GM19239 (cell line): ENCODE measurements around the gene RPRD1B.

Experiments used
- DNase-seq: peaks from one replicate; pipeline ENCODE4 v3.0.0; 2011; ENCODE audit warnings: low spot score; ENCODE audit not compliant: insufficient read length
- FAIRE-seq: peaks from 2 replicates; lab custom pipeline; 2011; peaks lifted over from hg19 to GRCh38; lab: Jason Lieb, UNC

The RPRD1B gene

GRCh38 chr20:38033330-38034107 lies at the start of gene RPRD1B, which contains the start of gene TTI1:
Gene RPRD1B, plus strand, starts transcription at chr20:38033746. Its CDS starts 202 bp downstream, at chr20:38033948.
Gene TTI1, minus strand, starts transcription at chr20:38033456. Its CDS starts 19,640 bp downstream, at chr20:38013816.
- FAIRE-seq (peak; percentile 83), DNase-seq (peak; percentile 70)

DNA sequence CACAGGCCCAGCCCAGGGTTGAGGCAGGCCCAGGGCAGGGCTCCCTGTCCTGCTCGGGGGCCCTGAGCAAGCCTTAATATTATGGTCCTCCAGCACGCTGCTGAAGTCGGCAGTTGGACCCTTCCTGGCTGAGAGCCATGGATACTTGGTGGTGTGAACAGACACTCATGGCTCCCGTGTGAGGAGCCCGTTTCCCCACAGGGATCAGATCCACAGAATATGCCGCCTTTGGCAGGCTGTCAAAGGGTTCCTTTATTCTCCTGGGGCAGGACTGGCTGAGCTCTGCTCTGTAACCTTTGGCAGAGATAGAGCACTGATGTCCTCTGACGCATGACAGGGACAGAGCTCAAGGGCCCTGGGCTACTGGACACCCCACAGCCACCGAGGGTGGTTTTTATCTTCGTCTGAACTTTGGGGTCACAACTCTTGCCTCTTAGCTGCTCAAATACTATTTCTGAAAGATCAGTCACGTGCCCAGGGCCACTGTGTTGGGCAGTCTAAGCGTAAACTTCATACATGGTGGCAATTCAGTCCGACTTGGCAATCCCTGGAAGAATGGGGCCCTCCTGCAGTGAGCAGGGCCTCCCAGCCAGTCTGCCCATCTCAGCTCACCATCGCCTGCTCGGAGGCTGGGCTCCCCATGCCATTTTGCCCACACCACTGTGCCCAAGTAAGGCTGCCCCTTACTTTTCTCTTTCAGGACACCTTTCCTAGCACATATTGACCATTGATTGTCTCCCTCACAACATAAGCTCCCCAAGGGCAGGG lies 49.3 kb upstream of the RPRD1B start:
- DNase-seq (no peak), FAIRE-seq (no peak)

GRCh38 chr20:37986044-37986858 lies 47.3 kb upstream of the RPRD1B start:
- FAIRE-seq: no peak
- no peak for DNase-seq

GRCh38 chr20:37986873-37987601 lies 46.5 kb upstream of the RPRD1B start:
- FAIRE-seq (no peak), DNase-seq (no peak)

DNA sequence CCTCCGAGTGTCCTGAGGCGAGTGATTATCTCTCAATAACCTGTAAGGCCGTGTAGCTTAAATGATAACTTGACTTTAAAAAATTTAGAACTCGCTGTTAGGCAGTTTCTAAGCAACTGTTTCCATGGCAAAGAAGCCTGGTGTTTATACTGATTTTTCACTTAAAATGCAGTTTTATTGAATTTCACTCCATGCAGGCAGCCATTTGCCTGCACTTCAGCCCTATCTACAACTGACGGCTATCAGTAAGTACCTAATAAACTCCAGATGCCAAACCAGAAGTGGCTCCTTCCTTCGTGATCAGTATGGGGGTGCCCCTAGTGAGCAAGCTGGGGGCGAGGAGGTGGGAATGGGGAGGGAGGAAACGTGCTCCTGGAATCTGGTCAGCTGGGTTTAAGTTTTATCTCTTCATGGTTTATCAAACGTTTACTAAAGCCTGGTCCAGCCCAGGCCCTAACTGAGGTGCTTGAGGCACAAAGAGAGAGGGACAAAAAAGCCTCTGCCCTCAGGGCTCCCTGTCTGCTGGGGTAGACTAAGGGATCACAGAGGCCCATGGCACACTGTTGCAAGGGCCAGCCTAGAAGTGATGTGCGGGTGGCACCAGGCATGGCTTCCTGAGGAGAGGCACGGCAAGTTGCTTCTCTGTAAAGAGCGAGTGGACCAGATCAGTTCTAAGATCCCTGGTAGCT lies 45.8 kb upstream of the RPRD1B start:
- FAIRE-seq (no peak), DNase-seq (no peak)

DNA sequence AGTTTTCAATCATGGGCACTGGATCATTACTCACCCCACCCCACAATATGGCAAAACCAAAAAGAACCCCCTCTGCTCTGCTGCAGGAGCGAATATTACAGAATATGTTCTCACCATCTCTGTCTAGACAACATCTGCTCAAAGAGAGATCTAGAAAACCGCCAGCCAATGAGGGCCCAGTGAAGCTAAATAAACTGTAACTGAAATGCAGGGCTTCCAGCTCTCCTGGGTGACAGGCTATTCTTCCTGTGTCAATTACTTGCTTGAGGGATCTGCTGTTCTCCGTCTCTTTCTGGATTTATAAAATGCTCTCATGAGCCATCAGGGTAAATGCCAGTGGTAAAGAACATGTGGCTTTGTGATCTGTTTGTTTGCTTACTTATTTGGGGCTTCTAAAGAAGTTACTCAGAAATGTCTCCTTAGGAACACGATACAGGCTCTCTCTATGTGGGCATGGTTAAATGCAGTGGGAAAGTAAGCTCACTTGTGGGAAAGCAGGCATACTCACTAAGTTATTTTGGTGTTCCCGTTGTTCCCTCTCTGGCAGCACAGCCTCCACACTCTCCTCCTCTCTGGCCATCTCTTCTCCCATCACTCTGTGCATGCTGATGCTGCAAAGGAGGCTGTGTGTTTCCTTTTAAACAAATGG lies 45.1 kb upstream of the RPRD1B start:
- FAIRE-seq (no peak), DNase-seq (no peak)

GRCh38 chr20:37989601-37990295 lies 43.8 kb upstream of the RPRD1B start:
- peak; percentile 11 for FAIRE-seq
- DNase-seq: no peak

GRCh38 chr20:37990571-37991151 lies 42.9 kb upstream of the RPRD1B start:
- DNase-seq: peak; percentile 76

DNA sequence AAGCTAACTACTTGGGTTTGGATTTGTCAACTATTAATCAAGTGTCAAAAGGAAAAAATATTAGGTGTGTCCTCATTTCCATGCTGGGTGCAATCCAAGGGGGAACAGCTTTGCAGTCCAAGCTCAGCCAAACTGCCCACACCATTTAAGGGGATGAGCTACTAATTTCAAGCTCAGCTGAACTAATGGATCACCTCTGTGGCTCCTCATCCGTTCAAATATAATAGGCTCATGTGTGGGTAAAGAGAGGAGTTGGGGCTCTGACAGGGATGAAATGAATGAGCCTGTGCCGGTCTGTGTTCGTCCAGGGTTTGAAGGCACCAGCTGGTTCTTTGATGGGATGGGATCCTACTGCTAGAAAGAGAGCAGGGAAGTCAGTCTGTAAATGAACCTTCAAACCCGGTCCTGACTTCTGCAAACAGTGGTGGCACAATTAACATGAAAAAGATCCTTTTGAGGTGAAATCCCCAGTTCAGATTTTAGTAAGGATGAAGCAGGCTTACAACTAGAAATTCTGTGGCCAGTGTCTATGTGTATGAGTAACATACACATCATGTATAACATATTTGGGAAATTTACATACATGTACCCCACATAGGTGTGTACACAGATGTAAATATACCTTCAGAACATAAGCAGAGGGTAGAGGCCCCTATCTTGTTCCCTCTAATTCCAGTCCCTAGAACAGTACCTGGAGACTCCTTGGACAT lies 42.2 kb upstream of the RPRD1B start:
- no peak for DNase-seq
- no peak for FAIRE-seq

More at GRCh38 chr20:37990571-37991151, 42.9 kb upstream of the RPRD1B start:
- FAIRE-seq: peak; percentile 94

GRCh38 chr20:37991908-37992307 lies 41.6 kb upstream of the RPRD1B start:
- FAIRE-seq: no peak
- DNase-seq: no peak

DNA sequence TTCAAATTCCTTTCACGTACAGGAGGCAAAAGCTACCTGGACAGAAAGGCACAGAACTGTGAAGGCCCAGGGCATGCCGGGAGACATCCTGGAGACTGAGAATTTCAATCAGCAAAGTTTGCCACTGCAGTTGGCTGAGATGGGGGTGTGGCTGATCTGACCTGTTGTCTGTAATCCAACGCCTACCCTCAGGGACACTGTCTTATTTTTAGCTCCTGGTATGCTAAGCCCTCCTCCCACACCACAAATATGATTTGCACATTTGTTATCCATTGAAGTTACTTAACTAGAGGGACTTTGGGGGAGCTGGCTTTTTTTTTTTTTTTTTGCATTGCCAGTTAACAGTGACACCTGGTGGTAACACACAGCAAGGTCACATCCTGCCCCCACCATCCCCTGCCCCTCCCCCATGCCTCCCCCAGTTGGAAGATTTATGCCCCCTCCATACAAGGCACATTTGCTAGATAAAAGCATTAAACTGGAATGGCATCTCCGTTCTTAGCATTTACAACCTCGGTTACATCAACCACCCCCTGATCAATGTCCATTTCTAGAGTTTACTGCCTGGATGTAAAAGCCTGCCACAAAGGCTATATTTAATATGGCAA lies 40.6 kb upstream of the RPRD1B start:
- no peak for FAIRE-seq
- DNase-seq: peak; percentile 28

GRCh38 chr20:37994512-37994911 lies 39.0 kb upstream of the RPRD1B start:
- no peak for DNase-seq
- FAIRE-seq: no peak

DNA sequence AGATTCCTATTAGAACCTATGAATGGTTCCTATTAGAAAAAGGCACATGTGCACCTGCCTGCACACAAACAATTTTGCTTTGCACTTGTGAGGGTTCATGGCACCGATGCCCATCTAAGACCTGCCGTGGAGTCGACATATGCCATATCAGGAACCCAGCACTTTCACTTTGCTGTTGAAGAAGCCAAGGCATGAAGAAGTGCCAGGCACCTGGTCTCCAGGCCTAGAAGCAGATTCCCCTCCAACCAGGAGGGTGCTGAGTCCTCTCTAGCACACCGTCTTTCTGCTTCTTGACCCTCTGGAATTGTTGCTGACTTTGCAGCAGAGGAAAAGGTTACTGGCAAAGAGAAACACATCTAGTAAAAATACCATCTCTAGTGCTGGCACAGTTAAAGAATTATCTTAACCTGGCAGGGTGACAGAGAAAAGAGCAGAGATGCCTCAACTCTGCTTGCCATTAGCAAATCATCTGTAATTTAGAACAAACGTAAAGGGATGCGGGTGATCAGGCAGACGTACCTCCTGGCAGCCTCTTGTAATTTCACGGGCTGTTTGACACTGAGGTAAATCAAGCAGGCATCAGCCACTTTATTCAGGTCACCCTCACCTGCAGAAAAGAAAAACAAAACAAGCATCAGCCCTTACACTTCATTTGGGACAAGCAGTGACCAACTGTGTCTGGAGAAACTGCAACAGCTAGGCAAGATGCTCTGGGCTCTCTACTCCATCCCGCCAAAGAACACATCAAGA lies 37.5 kb upstream of the RPRD1B start:
- FAIRE-seq (no peak), DNase-seq (no peak)

DNA sequence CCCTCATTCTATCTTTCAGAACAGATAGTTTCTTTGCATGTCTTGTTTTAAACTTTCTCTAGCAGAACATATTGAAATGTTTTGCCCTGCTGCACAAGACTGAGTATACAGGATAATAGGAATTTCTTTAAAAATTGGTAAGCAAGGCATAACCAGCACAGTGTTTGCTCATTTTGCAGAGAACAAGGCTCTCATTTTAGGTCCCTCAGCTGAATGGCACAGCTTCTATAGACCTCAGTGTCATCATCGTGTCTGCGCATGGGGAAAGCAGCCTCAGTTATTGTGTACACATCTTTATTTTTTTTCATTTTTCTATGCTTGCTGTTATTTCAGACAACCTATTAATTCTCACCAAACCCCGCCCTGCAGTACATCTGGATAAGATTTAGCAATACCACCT lies 36.0 kb upstream of the RPRD1B start:
- no peak for DNase-seq
- FAIRE-seq: no peak

GRCh38 chr20:37999526-38000263 lies 33.9 kb upstream of the RPRD1B start:
- no peak for FAIRE-seq
- no peak for DNase-seq
